Mesodermal cell (in vitro differentiated cells): ENCODE data around the gene CCDC126.
"Not testable (repeated sequence)": the region's sequence is repeated elsewhere in the genome, so short reads cannot be mapped to it uniquely, and the experiment has no call there.

ENCODE experiments used
- H3K27ac ChIP-seq: 2 replicates; pipeline ENCODE4 v1.7.0; 2013; ENCODE audit warnings: mild to moderate bottlenecking, low read depth, low read length, moderate library complexity; ENCODE audit not compliant: severe bottlenecking
- H3K36me3 ChIP-seq: 2 replicates; pipeline ENCODE4 v1.7.1; 2013; ENCODE audit warnings: mild to moderate bottlenecking, low read length, moderate library complexity; ENCODE audit not compliant: control insufficient read depth, insufficient read depth
- H3K4me1 ChIP-seq: one replicate; pipeline ENCODE4 v1.7.1; 2013; ENCODE audit warnings: mild to moderate bottlenecking, low read length; ENCODE audit not compliant: insufficient read depth, control insufficient read depth, poor library complexity, severe bottlenecking
- H3K4me3 ChIP-seq: 2 replicates; pipeline ENCODE4 v1.7.0; 2013; ENCODE audit warnings: low read length, control low read depth, mild to moderate bottlenecking; ENCODE audit not compliant: insufficient read depth, poor library complexity, severe bottlenecking; ENCODE audit errors: extremely low read depth
- H3K9me3 ChIP-seq: 2 replicates; pipeline ENCODE4 v1.7.1; 2013; ENCODE audit warnings: mild to moderate bottlenecking, low read length, moderate library complexity; ENCODE audit not compliant: control insufficient read depth
- WGBS, 2 experiments: methylation state at CpG; one replicate each; pipeline ENCODE4 v1.1.5; 2013; ENCODE audit warnings: missing lambda C conversion rate in 2 of 2; ENCODE audit not compliant: insufficient coverage in 2 of 2; 5-methylcytosine and 5-hydroxymethylcytosine counted together

Gene CCDC126

GRCh38 chr7:23664122-23664521, 66.9 kb downstream of the CCDC126 start:
- no peak overlapping the region for H3K27ac ChIP-seq
- H3K36me3 ChIP-seq = no peaks in the 10 kb centered on the region
- H3K4me3 ChIP-seq = no peak overlapping the region
- no peaks in the 10 kb centered on the region for H3K4me1 ChIP-seq
- no peaks in the 10 kb centered on the region for H3K9me3 ChIP-seq

- peaks cover 3% of the 10 kb centered on the region for H3K9me3 ChIP-seq
- H3K4me1 ChIP-seq = no peaks in the 10 kb centered on the region
- no peaks in the 10 kb centered on the region for H3K36me3 ChIP-seq
- H3K27ac ChIP-seq = no peak overlapping the region
- 92 to 96% methylated on average over 2 to 3 of the region's 3 CpGs for WGBS, 2 experiments
- H3K4me3 ChIP-seq = no peak overlapping the region
These were observed 74.9 kb downstream of the CCDC126 start for GRCh38 chr7:23672033-23672432.

GRCh38 chr7:23679898-23680413, 82.8 kb downstream of the CCDC126 start, which contains the start of gene FAM221A:
Gene FAM221A, plus strand, starts transcription at chr7:23680199. Its CDS starts 20 bp downstream, at chr7:23680219.
- Histone ChIP-seq H3K36me3 (no peaks in the 10 kb centered on the region), H3K4me1 (peaks cover 3% of the 10 kb centered on the region), H3K4me3 (peak within 1 kb of the TSS; percentile 52), H3K27ac (peak within 1 kb of the TSS; percentile 49), H3K9me3 (peaks cover 3% of the 10 kb centered on the region)
- WGBS, 2 experiments = 23 to 27% methylated on average over 25 to 50 of the region's 53 CpGs

GRCh38 chr7:23680414-23681405, 83.5 kb downstream of the CCDC126 start:
- peak overlapping the region; percentile 49 for H3K27ac ChIP-seq
- 44% methylated on average over 34 to 37 of the region's 42 CpGs for WGBS, 2 experiments
- H3K4me3 ChIP-seq = peak overlapping the region; percentile 52
- no peaks in the 10 kb centered on the region for H3K36me3 ChIP-seq
- H3K9me3 ChIP-seq = no peaks in the 10 kb centered on the region
- H3K4me1 ChIP-seq = peaks cover 3% of the 10 kb centered on the region

GRCh38 chr7:23684041-23684440, 86.9 kb downstream of the CCDC126 start:
- 50% methylated on average over 2 to 5 of the region's 6 CpGs for WGBS, 2 experiments
- not testable (repeated sequence) for H3K4me3 ChIP-seq, H3K36me3 ChIP-seq, H3K27ac ChIP-seq, H3K9me3 ChIP-seq, H3K4me1 ChIP-seq

- 80 to 88% methylated on average over 1 to 3 of the region's 3 CpGs for WGBS, 2 experiments
- H3K27ac ChIP-seq = no peak overlapping the region
- no peaks in the 10 kb centered on the region for H3K36me3 ChIP-seq
- H3K9me3 ChIP-seq = no peaks in the 10 kb centered on the region
- H3K4me3 ChIP-seq = no peak overlapping the region
- peaks cover 3% of the 10 kb centered on the region for H3K4me1 ChIP-seq
These were observed 88.5 kb downstream of the CCDC126 start for GRCh38 chr7:23685731-23686130.

- H3K9me3 ChIP-seq = no peaks in the 10 kb centered on the region
- H3K4me1 ChIP-seq = peaks cover 3% of the 10 kb centered on the region
- no peak overlapping the region for H3K27ac ChIP-seq
- H3K36me3 ChIP-seq = no peaks in the 10 kb centered on the region
- H3K4me3 ChIP-seq = no peak overlapping the region
- no CpG with 5 or more reads among the region's 2 CpGs for WGBS, 2 experiments
These were observed 89.8 kb downstream of the CCDC126 start for GRCh38 chr7:23687011-23687410.

- Histone ChIP-seq H3K4me1 (peaks cover 3% of the 10 kb centered on the region), H3K4me3 (no peak overlapping the region), H3K9me3 (no peaks in the 10 kb centered on the region), H3K27ac (no peak overlapping the region), H3K36me3 (no peaks in the 10 kb centered on the region)
- 60 to 100% methylated on average over 1 of the region's 4 CpGs for WGBS, 2 experiments
These were observed 92.0 kb downstream of the CCDC126 start for GRCh38 chr7:23689165-23689564.

GRCh38 chr7:23691320-23691719, 94.1 kb downstream of the CCDC126 start:
- Histone ChIP-seq H3K4me1 (no peaks in the 10 kb centered on the region), H3K27ac (no peak overlapping the region)
- WGBS, 2 experiments = 95% methylated on average over 3 of the region's 4 CpGs; no CpG with 5 or more reads in 1 of the 2 experiments

GRCh38 chr7:23693224-23693623, 96.0 kb downstream of the CCDC126 start:
- H3K36me3 ChIP-seq = no peaks in the 10 kb centered on the region
- H3K27ac ChIP-seq = no peak overlapping the region
- no peaks in the 10 kb centered on the region for H3K4me1 ChIP-seq
- H3K9me3 ChIP-seq = no peaks in the 10 kb centered on the region
- no peak overlapping the region for H3K4me3 ChIP-seq

More at GRCh38 chr7:23691320-23691719, 94.1 kb downstream of the CCDC126 start:
- Histone ChIP-seq H3K9me3 (no peaks in the 10 kb centered on the region), H3K4me3 (no peak overlapping the region), H3K36me3 (no peaks in the 10 kb centered on the region)
